ENCODE measurements around the gene EIF1AX. TPM values are rescaled to one million over a fixed set of nuclear protein-coding genes. Genes with fewer than 3 reads are reported as not detected.

Gene EIF1AX
- total RNA-seq, 1 donor from 2014 or later, result 44.7 TPM

- Histone ChIP-seq H3K4me3 (ENCODE audit: low read depth, low read length) (no peak overlapping the region), H3K36me3 (ENCODE audit: control insufficient read depth, insufficient read depth, low read length) (no peaks in the 10 kb centered on the region), H3K27me3 (ENCODE audit: control insufficient read depth, insufficient read depth, low read length) (no peaks in the 10 kb centered on the region)
- no peak for TF ChIP-seq CTCF (IDR thresholded peaks at IDR 0.05; ENCODE audit: insufficient read depth, low read length, poor library complexity, severe bottlenecking)
- DNase-seq (ENCODE audit: low read depth), result no peak
Measured at GRCh38 chrX:20124964-20125363, 16.7 kb downstream of the EIF1AX start.

- H3K4me3 ChIP-seq (ENCODE audit: low read depth, low read length), result no peak overlapping the region
- H3K27me3 ChIP-seq (ENCODE audit: control insufficient read depth, insufficient read depth, low read length), result peaks cover 18% of the 10 kb centered on the region
- H3K36me3 ChIP-seq (ENCODE audit: control insufficient read depth, insufficient read depth, low read length), result no peaks in the 10 kb centered on the region
- DNase-seq (ENCODE audit: low read depth), result no peak
- no peak for TF ChIP-seq CTCF (IDR thresholded peaks at IDR 0.05; ENCODE audit: insufficient read depth, low read length, poor library complexity, severe bottlenecking)
Measured at GRCh38 chrX:20118065-20118824, 23.4 kb downstream of the EIF1AX start.

- DNase-seq (ENCODE audit: low read depth), result no peak
- Histone ChIP-seq H3K4me3 (ENCODE audit: low read depth, low read length) (peak within 1 kb of the TSS; percentile 27), H3K36me3 (ENCODE audit: control insufficient read depth, insufficient read depth, low read length) (no peaks in the 10 kb centered on the region), H3K27me3 (ENCODE audit: control insufficient read depth, insufficient read depth, low read length) (peaks cover 18% of the 10 kb centered on the region)
- TF ChIP-seq CTCF (IDR thresholded peaks at IDR 0.05; ENCODE audit: insufficient read depth, low read length, poor library complexity, severe bottlenecking), result no peak
Measured at GRCh38 chrX:20116577-20117240, 24.9 kb downstream of the EIF1AX start, which contains the start of gene MAP7D2. TSS of gene MAP7D2 (minus strand) at chrX:20116907. CDS start at chrX:20116879, 28 bp downstream.

- Histone ChIP-seq H3K36me3 (ENCODE audit: control insufficient read depth, insufficient read depth, low read length) (no peaks in the 10 kb centered on the region), H3K27me3 (ENCODE audit: control insufficient read depth, insufficient read depth, low read length) (peaks cover 18% of the 10 kb centered on the region), H3K4me3 (ENCODE audit: low read depth, low read length) (peak overlapping the region; percentile 27)
- TF ChIP-seq CTCF (IDR thresholded peaks at IDR 0.05; ENCODE audit: insufficient read depth, low read length, poor library complexity, severe bottlenecking), result no peak
- no peak for DNase-seq (ENCODE audit: low read depth)
Measured at GRCh38 chrX:20116087-20116576, 25.5 kb downstream of the EIF1AX start.

- H3K4me3 ChIP-seq (ENCODE audit: low read depth, low read length), result no peak overlapping the region
- no peak for TF ChIP-seq CTCF (IDR thresholded peaks at IDR 0.05; ENCODE audit: insufficient read depth, low read length, poor library complexity, severe bottlenecking)
- DNase-seq (ENCODE audit: low read depth), result no peak
- H3K36me3 ChIP-seq (ENCODE audit: control insufficient read depth, insufficient read depth, low read length), result no peaks in the 10 kb centered on the region
- H3K27me3 ChIP-seq (ENCODE audit: control insufficient read depth, insufficient read depth, low read length), result peaks cover 14% of the 10 kb centered on the region
Measured at GRCh38 chrX:20112022-20112774, 29.4 kb downstream of the EIF1AX start.

Measured in kidney epithelial cell (primary cell).